ENCODE data around the gene ATG7.
"Not testable (repeated sequence)": the region's sequence is repeated elsewhere in the genome, so short reads cannot be mapped to it uniquely, and the experiment has no call there.

Gene ATG7

DNA sequence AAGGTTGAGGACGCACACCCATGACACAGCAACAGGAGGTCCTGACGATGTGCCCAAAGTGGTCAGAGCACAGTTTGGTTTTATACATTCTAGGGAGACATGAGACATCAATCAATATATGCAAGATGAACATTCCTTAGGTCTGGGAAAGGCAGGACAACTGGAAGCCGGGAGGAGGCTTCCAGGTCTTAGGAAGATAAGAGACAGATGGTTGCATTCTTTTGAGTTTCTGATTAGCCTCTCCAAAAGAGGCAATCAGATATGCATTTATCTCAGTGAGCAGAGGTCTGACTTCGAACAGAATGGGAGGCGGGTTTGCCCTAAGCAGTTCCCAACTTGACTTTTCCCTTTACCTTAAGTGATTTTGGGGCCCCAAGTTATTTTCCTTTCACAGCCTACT is 16.7 kb upstream of the ATG7 start:
- not testable (repeated sequence) for DNase-seq

GRCh38 chr3:11258958-11259357 is 13.2 kb upstream of the ATG7 start:
- no peak for DNase-seq

DNA sequence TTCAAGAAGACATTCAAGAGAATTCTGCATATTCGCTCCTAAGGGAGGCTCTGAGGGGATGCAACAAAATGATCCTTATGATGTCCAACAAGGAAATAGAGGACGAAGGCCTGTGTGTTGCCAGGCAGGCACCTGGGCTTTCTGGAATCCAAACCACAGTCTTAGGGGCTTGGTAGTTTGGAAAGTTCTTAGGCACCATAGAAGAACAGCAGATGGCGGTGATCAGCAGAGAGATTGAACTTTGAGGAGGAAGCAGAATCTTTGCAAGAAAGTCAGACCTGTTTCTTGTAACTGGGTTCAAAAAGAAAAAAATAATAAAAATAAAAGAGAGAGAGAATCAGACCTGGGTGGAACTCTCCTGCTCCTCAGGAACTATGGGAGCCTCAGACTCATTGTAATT is 11.7 kb upstream of the ATG7 start:
- no peak for DNase-seq

GRCh38 chr3:11269007-11269406 is 3.2 kb upstream of the ATG7 start:
- no peak for DNase-seq

DNA sequence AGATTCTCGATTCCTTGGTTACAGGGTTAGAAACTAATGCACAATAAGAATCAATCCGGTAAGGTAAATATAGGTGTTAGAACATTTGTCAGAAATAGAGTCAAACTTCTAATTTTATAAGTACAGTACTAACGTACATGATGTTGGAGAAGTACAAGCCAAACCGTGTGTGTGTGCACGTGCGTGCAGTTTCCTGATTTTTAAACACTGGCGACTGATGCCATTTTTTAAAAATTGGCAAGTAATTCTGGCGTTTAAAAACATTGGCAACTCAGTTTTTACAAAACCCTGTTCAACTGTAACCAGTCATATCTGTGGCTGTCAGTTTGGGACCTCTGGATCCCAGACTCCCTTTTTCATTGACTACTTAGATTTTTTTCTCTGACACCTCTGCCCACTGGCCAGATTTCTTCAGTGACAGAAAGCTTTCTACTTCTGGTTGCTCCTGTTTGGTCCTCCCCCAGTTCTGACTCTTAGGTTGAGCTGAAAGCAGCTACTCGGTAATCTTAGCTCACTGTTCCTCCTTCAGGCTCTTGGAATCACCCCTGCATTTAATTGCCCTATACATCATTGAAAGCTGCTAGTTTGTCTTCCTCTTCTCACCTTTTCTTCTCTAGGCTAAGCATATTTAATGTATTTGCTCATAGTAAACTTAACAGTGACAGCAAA is 843 bp downstream of the ATG7 start:
- DNase-seq: no peak

- DNase-seq: no peak
These were observed 1.7 kb downstream of the ATG7 start for GRCh38 chr3:11273891-11274291.

GRCh38 chr3:11274566-11275142 is 2.5 kb downstream of the ATG7 start:
- no peak for DNase-seq

DNA sequence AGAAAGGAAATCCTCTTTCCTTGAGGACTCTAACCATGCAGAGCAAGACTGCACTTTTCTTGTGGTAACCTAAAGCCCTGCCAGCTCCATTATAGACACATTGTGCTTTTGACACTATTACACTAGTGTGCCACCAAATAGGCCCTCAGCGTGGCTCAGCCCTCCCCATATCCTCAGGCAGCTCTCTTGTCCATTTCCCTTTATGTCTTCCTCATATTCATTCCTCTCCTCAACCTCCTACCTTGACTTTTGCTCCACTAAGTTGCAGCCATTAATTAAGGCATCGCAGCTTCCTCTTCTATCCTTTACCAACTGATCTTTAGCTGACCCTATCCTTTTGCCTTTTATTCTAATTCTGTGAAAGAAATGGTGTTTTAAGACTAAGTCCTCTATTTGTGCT is 3.7 kb downstream of the ATG7 start:
- DNase-seq: no peak

DNA sequence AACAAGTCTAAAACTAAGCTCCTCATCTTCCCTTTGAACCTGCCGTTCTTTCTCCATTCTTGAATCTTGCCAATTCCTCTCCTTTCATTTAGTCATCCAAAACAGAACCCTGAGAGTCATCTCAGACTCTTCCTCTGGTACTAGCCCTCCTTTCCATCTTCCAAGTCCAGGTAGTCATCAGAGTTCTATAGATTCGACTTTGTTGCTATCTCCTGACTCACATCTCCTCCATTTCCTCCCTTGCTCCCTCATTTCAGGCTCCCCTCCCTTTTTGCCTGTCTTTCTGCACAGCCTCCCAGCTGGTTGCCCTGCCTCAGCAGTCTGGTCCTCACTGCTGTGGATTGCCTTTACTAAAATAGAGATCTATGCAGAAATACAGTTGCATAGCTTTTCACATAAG is 4.7 kb downstream of the ATG7 start:
- DNase-seq: no peak

- DNase-seq: no peak
These were observed 10.3 kb downstream of the ATG7 start for GRCh38 chr3:11282250-11283138.

DNA sequence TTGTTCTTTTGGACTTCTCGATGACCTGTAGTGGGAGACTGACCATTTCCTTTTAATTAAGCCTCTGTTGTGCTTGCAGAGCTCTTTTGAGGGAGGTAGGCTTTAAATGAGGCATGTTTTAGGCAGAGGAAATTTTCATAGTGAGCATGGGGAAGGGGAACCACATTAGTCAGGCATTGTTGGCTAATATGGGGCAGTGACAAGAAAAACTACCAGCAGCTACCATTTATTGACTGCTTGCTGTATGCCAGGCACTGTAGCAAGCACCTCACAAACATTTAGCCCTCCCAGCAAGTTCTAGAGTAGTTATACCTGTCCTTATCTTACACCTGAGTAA is 10.9 kb downstream of the ATG7 start:
- DNase-seq: no peak

DNA sequence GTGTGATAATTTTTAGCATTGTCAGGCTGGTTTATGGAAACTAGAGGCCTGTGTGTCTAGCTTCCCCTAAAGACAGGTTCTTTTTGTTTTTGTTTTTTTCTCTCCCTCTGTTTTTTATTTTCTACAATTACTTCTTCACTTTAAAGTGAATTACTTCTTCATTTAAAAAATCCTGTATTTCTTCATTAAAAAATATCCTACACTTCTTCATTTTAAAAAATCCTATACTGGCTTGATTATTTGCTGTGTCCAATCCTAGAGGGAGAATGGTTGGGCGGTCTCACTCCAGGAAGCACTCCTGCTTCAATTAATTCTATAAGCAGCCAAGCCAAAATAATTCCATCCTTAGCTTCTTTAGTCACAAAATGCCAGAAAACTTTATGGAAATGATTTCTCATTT is 11.8 kb downstream of the ATG7 start:
- no peak for DNase-seq

- no peak for DNase-seq
These were observed 13.3 kb downstream of the ATG7 start for GRCh38 chr3:11285471-11285870.

- no peak for DNase-seq
These were observed 15.2 kb downstream of the ATG7 start for GRCh38 chr3:11287404-11287803.

- DNase-seq: no peak
These were observed 15.9 kb downstream of the ATG7 start for GRCh38 chr3:11288021-11288491.

DNA sequence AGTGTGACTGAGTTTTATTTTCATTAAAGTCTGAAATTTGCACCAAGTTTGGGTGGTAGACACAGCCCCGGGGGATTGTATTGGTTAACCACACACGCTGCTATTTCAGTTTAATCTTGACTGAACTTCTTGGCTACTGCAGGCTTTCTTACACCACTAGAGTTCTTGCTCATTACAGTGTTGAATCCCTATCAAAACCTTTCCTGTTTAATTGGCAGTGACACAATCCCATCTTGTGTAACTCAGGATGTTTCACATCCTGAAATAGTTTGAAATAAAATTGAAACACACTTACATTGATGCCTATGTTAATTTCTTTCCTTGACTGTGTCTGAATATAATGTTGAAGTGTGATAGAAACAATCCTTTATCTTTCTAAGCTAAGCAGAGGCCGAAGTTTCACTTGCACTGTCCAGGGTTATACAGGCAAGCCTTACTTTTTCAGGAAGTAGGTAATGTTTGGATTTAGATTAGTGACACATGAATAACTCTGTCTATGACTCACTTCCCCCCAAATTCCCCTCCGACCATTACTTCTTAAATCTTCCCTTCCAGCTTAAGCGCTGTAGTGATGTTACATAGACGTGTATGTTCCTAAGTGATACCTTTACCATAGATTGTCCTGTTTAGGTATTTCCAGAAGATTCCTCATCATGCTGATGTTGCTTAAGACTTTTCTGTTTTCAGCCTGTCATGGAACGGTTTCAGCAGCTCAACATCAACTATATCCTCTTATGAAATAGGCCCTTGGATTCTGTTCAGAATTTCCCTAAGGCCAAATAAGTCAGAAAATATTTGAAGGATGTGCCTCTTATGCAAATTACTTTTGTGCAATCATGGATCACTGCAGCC is 16.8 kb downstream of the ATG7 start:
- DNase-seq: no peak

GRCh38 chr3:11289864-11290263 is 17.7 kb downstream of the ATG7 start:
- DNase-seq: no peak

DNA sequence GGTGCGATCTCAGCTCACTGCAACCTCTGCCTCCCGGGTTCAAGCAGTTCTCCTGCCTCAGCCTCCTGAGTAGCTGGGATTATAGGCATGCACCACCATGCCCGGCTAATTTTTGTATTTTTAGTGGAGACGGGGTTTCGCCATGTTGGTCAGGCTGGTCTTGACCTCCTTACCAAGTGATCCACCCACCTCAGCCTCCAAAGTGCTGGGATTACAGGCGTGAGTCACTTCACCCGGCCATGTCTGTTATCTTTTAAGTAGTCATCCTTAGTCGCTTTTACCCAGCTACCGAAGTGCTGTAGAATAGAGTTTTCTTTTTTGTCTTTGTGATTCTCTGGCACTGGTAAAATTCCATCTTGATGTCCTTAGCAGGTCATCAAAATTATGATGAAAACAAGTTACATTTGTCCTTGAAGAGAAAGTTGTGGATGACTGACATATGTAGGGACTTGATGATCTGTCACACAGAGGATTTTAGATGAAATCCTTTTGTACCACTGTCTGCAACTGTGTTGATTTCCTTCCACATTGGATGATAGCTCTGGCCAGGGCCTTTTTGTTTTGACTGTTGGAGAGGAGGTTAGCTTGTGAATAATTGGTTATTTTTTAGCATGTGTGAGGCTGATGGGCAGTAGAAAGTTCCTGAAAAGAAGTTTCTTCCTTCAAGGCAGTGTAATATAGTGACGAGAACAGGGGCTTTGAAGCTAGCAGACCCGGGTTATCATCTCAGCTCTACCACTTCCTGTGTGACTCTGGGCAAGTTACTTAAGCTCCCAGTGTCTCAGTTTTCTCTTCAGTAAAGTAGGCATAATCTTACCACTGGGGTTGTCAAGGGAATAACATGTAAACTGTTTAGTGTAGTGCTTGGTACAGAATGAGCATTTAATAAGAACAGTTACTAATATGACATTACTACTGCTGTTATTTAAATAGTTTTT is 18.8 kb downstream of the ATG7 start:
- no peak for DNase-seq

GRCh38 chr3:11291808-11292207 is 19.6 kb downstream of the ATG7 start:
- no peak for DNase-seq

DNA sequence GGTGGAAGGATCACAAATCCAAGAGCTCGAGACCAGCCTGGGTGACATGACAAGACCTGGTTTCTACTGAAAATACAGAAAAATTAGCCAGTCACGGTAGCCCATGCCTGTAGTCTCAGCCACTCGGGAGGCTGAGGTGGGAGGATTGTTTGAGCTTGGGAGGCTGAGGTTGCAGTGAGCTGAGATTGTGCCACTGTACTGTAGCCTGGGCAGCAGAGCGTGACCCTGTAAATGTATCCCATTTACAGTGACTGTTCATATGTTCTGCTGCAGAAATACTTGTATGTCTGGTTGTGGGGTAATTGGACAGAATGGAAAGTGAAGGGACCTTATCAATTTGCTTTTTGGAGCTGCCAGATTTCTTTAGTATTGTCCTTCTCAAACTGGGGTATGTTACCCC is 24.9 kb downstream of the ATG7 start:
- no peak for DNase-seq

- no peak for DNase-seq
These were observed 28.8 kb downstream of the ATG7 start for GRCh38 chr3:11300970-11301369.

- DNase-seq: no peak
These were observed 30.2 kb downstream of the ATG7 start for GRCh38 chr3:11302444-11302843.

Measured in NCI-H526 (cell line).